ENCODE measurements around the gene TRIO. TPM values are rescaled to one million over a fixed set of nuclear protein-coding genes. Genes with fewer than 3 reads are reported as not detected.
A peak's percentile ranks its signal among the peaks of the same experiment; 100 is the strongest.

Gene TRIO
- polyA plus RNA-seq, 3 donors: 1.7 to 45.8 (median 2.1) TPM

- DNase-seq: no peak
- WGBS (ENCODE audit: insufficient coverage): no CpG with 5 or more reads among the region's 3 CpGs
- intact Hi-C loops (cut with micrococcal nuclease): no loop called here
- no peaks in the 10 kb centered on the region for H3K36me3 ChIP-seq (replicated peaks in 1 of 2; ENCODE audit: control insufficient read depth in 1 of 2, insufficient read depth in 2 of 2, low read length in 2 of 2)
- peaks cover 0 to 2% of the 10 kb centered on the region in 2 donors for H3K36me3 Mint-ChIP-seq
- H4K20me1 ChIP-seq (ENCODE audit: insufficient read depth, low read length): peaks cover 92% of the 10 kb centered on the region
- H3K79me2 ChIP-seq (ENCODE audit: insufficient read depth, low read length): peaks cover 100% of the 10 kb centered on the region
- peaks cover 23% of the 10 kb centered on the region for H3K4me1 Mint-ChIP-seq
- H3K27me3 Mint-ChIP-seq (ENCODE audit: low read depth in 3 of 3): no peaks in the 10 kb centered on the region
- no peak overlapping the region for H3K4me3 ChIP-seq (replicated peaks in 1 of 3; ENCODE audit: low read depth in 2 of 3, low read length in 3 of 3)
- no peaks in the 10 kb centered on the region for H3K9me3 Mint-ChIP-seq
- no peaks in the 10 kb centered on the region for H3K27me3 ChIP-seq (ENCODE audit: control insufficient read depth in 2 of 2, insufficient read depth in 2 of 2, low read length in 2 of 2)
- H3K9ac ChIP-seq (ENCODE audit: insufficient read depth, low read length, poor library complexity, severe bottlenecking): no peak overlapping the region
- TF ChIP-seq CTCF (IDR thresholded peaks at IDR 0.05): no peak
- H2AFZ ChIP-seq (ENCODE audit: insufficient read depth, low read depth, low read length, poor library complexity, severe bottlenecking): no peak overlapping the region
- no peak overlapping the region for H3K4me2 ChIP-seq (replicated peaks; ENCODE audit: extremely low read depth, low read length, poor library complexity, severe bottlenecking)
- no peak overlapping the region for H3K4me3 Mint-ChIP-seq
- H3K27ac ChIP-seq (ENCODE audit: low read depth in 1 of 2, low read length in 2 of 2): no peak overlapping the region
- H3K9me3 ChIP-seq (replicated peaks in 1 of 2; ENCODE audit: control insufficient read depth in 1 of 2, insufficient read depth in 1 of 2, low read length in 2 of 2): no peaks in the 10 kb centered on the region
- H3K4me1 ChIP-seq (ENCODE audit: control insufficient read depth in 1 of 2, insufficient read depth in 2 of 2, low read length in 2 of 2): peaks cover 4 to 10% of the 10 kb centered on the region in 2 donors
- H3K27ac Mint-ChIP-seq: peak overlapping the region in 2 of 7 donors; percentile 42 to 61
These were observed 48.2 kb downstream of the TRIO start for GRCh38 chr5:14191325-14191724.

DNA sequence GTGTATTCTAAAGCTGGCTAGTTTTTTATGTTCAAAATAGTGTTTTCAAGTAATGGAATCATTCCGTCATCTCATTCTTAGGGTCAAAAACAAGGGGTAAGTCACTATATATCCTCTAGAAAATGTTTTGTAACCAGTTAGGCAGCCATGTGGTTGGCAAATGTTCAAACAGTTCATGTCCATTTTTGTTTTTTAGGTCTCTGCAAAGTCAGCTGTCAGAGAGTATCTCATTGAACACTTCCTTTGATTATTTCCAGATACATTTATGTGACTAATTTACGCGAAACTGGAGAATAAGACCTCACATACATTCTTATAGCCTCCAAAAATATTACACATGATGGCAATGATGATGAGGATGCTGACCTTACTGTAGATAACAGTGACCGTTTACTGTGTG is 50.4 kb downstream of the TRIO start:
- Histone ChIP-seq H3K9me3 (replicated peaks in 1 of 2; ENCODE audit: control insufficient read depth in 1 of 2, insufficient read depth in 1 of 2, low read length in 2 of 2) (no peaks in the 10 kb centered on the region), H3K4me1 (ENCODE audit: control insufficient read depth in 1 of 2, insufficient read depth in 2 of 2, low read length in 2 of 2) (peaks cover 4 to 7% of the 10 kb centered on the region in 2 donors), H3K27me3 (ENCODE audit: control insufficient read depth in 2 of 2, insufficient read depth in 2 of 2, low read length in 2 of 2) (no peaks in the 10 kb centered on the region), H3K4me3 (replicated peaks in 1 of 3; ENCODE audit: low read depth in 2 of 3, low read length in 3 of 3) (no peak overlapping the region), H4K20me1 (ENCODE audit: insufficient read depth, low read length) (peaks cover 89% of the 10 kb centered on the region), H3K27ac (ENCODE audit: low read depth in 1 of 2, low read length in 2 of 2) (no peak overlapping the region), H3K36me3 (replicated peaks in 1 of 2; ENCODE audit: control insufficient read depth in 1 of 2, insufficient read depth in 2 of 2, low read length in 2 of 2) (no peaks in the 10 kb centered on the region), H2AFZ (ENCODE audit: insufficient read depth, low read depth, low read length, poor library complexity, severe bottlenecking) (no peak overlapping the region), H3K4me2 (replicated peaks; ENCODE audit: extremely low read depth, low read length, poor library complexity, severe bottlenecking) (no peak overlapping the region), H3K79me2 (ENCODE audit: insufficient read depth, low read length) (peaks cover 100% of the 10 kb centered on the region), H3K9ac (ENCODE audit: insufficient read depth, low read length, poor library complexity, severe bottlenecking) (no peak overlapping the region)
- no peak overlapping the region for H3K27ac Mint-ChIP-seq
- H3K27me3 Mint-ChIP-seq (ENCODE audit: low read depth in 3 of 3): no peaks in the 10 kb centered on the region
- H3K9me3 Mint-ChIP-seq: no peaks in the 10 kb centered on the region
- 95% methylated on average over 2 of the region's 4 CpGs for WGBS (ENCODE audit: insufficient coverage)
- intact Hi-C loops (cut with micrococcal nuclease): no loop called here
- no peak overlapping the region for H3K4me3 Mint-ChIP-seq
- peaks cover 0 to 2% of the 10 kb centered on the region in 2 donors for H3K36me3 Mint-ChIP-seq
- no peak for TF ChIP-seq CTCF (IDR thresholded peaks at IDR 0.05)
- peaks cover 15% of the 10 kb centered on the region for H3K4me1 Mint-ChIP-seq
- no peak for DNase-seq

Data from CD14-positive monocyte (primary cell).